Mesenteric fat pad (tissue), 1 donor: Measurements from ENCODE around the gene MALAT1. TPM values are rescaled to one million over a fixed set of nuclear protein-coding genes. Genes with fewer than 3 reads are reported as not detected.
A peak's percentile ranks its signal among the peaks of the same experiment; 100 is the strongest.

Experiments
- DNase-seq: peaks from one replicate; pipeline ENCODE4 v3.0.0-alpha.2; 2020; ENCODE audit warnings: low spot score
- total RNA-seq: library from RNA; stranded (reverse); fragmentation: NEBNext Ultra II Directional; extraction: Animal tissue kit (Norgen Biotek cat#: 25700); gene quantifications from one replicate; pipeline ENCODE4 v1.2.1, GENCODE V29; 2021
- donor health status: DM: yes; HTN: yes; CAD: no.

Gene MALAT1
- total RNA-seq, 1 donor from 2014 or later, result 11,495 TPM

DNA sequence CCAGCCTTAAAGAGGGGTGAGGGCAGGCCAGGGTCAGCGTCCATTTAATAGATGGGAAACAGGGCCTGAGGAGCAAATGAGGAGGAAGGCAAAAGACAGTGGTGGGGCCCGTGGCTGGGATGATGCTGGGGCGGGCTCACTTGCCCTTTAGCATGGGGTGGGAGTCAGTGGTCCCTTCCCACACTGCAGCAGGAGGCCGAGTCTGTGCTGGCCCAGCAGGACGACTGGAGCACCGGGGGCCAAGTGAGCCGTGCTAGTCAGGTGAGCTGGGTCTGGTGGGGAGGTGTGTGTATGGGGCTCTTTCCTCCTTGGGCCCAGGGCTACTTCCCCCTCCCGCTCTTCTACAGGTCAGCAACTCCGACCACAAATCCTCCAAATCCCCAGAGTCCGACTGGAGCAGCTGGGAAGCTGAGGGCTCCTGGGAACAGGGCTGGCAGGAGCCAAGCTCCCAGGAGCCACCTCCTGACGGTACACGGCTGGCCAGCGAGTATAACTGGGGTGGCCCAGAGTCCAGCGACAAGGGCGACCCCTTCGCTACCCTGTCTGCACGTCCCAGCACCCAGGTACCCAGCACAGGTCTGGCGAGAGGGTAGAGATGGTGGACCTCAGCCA, 38.9 kb downstream of the MALAT1 start:
- no peak for DNase-seq

DNA sequence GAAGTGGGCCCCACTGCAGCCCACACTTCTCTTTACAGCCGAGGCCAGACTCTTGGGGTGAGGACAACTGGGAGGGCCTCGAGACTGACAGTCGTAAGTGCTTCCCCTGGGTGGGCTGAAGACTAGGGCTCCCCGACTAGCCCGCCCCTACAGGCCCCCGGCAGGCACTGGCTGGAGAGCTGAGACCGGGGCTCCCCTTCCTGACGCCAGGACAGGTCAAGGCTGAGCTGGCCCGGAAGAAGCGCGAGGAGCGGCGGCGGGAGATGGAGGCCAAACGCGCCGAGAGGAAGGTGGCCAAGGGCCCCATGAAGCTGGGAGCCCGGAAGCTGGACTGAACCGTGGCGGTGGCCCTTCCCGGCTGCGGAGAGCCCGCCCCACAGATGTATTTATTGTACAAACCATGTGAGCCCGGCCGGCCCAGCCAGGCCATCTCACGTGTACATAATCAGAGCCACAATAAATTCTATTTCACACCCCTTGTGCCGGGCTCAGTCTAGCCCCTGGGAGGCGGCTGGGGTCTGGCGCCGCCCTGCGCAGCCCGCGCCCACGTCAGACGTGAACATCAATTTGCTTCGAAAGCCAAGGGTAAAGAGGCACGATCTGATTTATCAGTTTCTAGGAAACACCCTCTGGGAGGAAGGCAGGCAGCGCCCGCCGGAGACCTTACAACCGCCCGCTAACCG, 39.5 kb downstream of the MALAT1 start:
- no peak for DNase-seq

DNA sequence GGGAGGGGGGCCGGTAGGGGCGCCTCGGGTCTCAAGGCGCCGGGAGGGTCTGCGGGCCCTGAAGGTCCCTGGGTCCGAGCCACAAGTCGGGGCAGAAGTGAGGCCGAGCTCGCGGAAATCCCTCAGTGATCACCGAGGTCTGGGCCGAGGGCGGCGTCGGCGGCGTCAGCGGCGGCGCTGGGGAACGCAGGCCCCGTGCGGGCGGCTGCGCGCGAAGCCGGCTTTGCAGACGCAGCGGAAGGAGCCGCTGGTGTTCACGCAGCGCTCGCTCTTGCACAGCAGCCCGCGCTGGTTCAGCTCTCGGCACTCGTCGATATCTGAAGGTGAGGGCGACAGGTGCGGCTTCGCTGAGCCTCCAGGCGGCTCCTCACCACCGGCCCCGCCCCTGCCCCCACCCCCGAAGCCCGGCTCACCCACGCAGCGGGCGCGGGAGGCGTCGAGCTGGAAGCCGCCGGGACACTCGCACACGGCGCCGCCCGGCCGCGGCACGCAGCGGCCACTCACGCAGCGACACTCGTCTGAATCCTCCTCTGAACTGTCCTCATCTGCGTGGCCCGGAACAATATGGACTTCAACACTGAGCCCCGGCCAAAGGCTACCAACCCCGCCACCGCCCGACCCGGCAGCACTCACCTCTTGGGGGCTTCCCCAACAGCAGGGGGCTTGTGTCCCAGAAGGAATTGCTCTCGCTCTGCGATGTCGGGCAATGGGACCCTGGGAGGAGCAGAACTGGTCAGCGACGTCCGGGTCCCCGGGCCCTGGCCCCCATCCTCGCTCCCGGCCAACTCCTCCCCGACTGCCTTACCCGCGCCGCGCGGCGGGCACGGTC, 40.3 kb downstream of the MALAT1 start:
- DNase-seq, result no peak

DNA sequence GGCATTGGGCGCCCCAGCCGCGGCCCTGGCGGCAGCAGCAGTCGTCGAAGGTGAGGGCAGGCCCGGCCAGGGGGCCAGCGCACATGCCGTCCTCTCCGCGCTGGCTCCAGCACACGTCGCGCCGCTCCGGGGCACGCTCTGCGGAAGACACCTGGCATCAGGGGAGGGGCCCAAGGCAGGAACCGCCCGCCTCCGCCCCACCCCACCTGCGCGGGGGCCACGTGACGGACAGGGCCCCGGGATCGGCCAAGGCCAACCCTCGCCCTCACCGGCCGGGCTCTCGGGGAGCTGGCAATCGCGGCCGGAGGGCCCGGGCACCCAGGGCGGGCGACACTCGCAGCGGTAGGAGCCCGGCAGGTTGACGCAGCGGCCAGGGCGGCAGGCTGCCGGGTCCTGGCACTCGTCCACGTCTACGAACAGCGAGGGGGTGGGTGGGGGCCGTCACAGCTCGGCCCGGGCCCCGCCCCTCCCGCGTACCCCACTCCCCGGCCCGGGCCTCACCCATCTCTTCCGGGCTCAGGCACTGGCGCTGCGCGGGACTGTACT, 41.0 kb downstream of the MALAT1 start:
- no peak for DNase-seq

DNA sequence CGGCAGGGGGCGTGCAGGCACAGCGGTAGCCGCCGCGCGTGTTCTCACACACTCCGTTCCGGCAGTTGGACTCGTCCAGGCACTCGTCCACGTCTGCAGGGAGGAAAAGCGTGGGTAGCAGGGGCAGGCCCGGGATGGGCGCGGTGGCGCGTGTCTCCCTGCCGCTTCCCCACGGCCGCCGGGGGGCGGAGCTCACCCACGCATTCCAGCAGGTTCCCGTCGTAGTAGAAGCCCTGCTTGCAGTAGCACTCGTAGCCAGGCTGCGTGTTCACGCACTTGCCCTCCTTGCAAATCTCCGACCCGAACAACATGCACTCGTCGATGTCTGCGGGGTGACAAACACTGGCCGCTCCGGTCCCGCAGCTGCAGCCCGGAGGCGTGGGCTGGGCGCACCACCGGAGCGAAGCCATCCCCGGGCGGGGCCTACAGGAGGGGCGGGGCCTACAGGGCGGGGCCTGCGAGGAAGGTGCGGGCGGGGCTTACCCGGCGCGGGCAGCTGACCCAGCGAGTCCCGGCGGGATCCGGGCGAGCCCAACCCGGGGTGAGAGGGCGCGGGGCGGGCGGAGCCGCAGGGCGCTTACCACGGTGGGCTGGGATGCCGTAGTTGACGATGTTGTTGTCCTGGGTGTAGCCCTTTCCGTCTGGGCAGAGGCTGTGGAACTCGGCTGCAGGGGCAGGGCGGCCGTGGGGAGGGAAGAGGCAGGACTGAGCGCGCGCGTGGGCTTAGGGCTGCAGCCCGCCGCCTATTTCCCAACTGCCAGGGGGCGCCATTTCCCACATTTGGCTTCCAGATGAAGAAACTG, 41.6 kb downstream of the MALAT1 start:
- DNase-seq, result peak; percentile 98

DNA sequence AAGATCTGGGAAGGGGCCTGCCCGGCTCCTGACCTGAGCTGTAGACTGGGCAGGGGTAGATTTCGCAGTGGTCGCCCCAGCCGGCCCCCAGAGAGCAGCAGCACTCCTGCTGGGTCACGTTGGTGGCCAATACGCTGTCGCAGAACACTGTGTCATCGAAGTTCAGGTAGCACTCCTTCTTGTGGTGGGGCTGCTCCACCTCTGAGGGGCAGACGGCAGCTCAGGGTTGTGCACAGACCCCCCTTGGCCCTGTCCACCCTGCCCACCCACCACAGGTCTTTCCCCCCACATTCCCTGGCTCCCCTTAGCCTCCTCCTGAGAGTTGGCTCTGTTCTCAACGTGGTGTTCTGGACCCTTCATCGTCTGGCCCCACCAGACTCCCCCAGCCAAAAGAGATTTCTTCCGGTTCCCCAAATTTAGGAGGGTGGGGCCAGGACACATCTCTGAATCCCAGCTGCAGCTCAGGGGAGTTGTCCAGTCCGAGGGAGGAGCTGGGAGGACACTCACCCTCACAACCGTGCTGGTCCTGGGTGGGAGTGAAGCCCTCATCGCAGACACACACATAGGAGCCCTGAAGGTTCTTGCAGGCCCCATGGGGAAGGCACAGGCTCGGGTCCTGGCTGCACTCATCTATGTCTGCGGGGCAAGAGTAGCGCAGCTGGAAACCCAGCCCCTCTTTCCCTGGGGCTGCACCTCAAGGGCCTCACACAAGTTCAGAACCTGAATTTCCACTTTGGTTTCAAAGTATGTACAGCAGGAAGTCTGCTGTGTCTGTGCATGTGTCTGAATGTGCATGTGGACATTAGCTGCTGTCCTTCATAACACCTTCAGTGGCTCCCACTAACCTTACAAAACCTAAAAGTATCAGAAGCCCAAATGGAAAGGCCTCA, 42.5 kb downstream of the MALAT1 start:
- no peak for DNase-seq

DNA sequence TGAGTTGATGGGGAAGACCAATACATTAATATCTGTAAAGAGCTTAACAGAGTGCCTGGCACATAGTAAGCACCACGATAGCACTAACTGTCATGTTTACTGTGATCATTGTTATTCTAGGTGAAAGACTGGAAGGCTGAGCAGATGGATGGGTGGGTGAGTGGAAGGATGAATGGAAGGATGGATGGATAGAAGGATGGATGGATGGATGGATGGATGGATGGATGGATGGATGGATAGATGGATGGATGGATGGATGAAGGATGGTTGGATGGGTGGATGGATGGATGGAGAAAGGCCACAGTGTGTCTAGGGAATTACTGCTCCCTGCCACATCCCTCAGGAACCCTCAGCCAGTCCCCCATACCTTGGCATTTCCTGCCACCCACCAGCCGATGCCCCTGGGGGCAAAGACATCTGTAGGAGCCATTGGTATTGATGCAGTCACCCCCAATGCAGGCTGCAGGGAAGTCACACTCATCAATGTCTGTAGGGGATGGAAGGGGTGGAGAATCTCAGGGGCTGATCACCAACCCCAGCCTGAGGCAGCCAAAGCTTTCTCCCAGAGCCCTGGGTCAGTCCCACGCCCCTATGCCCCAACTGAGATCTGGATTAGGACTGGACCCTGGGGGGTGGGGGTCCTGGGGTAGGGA, 44.0 kb downstream of the MALAT1 start:
- no peak for DNase-seq

DNA sequence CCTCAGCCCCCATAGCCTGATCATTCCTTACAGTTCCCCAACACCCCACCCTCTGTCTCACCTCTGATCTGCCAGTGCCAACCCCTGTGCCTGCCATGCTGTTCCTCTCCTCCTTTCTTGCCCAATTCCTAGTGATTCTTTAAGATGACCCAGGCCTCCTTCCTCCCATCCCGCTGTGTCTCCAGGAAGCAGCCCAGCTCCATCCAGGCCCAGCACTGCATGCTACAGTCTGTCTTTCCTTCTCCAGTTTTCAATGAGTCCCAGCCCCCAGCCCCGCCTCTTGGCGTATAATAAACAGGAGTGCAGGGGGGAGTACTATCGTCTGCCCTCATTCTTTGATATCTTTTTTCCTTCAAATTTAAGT, 47.0 kb downstream of the MALAT1 start:
- DNase-seq, result no peak

DNA sequence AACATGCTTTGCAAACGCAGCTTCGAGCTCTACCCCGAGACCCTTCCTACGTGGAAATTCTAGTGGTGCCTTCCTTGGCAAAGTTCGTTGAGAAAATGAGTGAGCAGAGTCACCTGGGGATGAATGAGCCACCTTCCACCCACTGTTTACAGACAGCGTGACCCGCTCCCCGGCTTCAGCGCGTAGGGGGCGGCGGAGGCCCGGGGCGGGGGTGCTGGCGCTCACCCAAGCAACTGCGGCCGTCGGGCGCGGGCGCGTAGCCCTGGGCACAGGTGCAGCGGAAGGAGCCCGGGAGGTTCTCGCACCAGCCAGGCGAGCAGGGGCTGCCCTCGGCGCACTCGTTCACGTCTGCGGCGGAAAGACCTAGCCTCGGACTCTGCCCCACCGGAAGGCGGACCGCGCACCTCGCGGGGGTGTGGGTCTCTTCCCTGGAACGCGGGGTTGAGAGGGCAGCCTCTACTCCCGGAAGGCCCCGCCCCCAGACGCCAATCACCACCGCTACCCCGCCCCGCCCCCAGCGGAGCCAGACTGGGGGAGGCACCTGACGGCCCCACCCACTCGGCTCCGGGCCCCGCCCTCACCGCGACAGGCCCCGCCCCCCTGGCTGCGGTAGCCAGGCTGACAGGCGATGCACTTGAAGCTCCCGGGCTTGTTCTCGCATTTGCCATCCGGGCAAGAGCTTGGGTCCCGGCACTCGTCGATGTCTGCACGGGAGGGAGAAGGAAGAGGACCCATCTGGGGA, 47.5 kb downstream of the MALAT1 start:
- DNase-seq, result peak; percentile 96

DNA sequence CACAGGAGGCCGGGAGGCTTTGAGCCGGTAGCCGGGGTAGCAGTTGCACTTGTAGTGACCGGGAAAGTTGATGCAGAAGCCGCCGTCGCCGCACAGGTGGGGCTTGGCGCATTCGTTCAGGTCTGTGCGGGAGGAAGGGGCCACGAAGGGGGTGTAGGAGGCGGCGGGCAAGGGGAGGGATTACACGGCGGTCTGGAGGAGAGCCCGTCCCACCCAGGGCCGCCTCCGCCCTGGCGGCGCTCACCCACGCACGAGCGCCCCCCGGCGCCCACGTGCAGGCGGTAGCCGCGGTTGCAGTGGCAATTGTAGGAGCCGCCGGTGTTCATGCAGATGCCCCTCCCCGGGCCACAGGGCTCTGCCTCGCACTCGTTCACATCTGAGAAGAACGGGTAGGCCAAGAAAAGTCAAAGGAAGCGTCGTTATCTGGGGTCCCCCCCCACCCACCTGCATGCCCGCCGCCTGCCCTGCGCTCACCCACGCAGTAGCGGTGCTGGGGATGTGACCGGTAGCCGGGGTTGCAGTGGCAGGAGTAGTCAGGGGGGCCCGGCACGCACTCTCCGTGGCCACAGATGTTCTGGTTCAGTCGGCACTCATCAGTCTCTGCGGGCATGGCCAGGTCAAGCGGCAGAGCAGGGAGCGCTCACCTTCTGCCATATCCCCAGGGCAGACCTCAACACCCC, 48.7 kb downstream of the MALAT1 start:
- DNase-seq, result no peak

DNA sequence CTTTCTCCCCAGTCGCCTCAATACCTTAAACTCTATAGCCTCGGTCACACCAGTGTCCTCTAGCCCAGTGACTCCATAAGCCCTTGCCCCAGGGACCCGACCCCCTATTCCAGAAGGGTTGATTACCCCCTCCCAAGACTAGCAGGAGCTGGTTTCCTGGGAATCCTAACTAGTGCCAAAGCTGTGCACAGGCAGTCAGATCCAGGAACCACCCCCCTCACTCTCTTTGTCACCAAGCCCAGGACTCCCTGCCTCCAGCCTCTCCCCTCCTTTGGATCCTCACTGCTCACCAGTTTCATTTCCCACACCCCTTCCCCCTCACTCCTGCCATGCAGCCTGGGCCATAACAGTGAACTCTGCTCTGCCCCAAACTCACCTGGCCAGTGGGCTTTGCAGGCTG, 49.5 kb downstream of the MALAT1 start:
- no peak for DNase-seq

DNA sequence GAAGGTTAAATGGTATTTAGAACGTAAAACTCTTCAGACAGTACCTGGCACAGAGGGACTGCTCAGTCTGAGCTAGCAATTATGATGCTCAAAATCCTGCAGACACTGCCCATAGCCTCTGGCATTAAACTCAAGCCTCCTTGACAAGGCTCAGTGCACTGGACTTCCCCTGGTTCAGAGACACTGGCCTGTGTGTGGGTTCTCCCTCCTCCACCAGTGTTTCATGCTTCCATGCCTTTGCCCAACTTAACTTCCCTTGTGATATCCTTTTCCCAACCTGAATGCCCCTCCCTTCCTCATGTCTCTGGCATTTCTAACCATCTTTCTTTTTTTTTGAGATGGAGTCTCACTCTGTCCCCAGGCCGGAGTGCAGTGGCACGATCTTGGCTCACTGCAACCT, 50.3 kb downstream of the MALAT1 start:
- no peak for DNase-seq

DNA sequence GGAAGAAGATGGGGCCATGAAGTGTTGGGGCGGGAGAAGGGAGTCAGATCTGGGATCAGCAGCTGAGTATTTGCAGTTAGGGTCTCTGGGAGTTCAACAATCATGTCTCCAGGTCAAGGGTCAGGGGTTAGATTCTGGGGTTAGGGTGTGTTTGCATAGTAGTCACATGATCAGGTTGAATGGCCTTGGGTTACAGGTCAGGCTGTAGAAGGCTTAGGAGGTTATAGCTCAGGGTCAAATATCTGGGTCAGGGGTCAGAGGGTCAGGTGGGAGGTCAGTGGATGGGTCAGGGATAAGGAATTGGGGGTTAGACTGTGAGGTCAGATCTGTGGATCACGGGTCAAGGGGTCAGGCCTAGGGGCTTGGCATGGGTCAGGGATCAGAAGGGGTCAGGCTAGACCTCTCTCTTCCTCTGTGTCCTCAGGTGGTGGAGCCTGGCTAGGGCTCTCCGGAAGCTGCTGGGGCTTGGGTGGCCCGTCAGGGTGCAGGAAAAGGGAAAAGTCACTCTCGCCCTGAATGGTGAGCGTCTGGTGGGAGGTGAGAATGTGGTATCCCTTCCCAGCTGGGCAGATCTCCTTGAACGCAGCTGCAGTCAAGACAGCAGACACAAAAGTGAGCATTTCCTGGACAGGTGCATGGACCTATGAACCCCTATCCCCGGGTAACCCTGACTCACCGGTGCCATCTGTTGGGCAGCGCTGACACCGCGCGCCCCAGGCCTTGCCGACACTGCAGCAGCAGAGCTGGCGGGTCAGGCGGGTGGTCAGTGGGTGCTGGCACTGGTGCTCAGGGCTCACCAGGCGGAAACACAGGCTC, 52.9 kb downstream of the MALAT1 start:
- no peak for DNase-seq

DNA sequence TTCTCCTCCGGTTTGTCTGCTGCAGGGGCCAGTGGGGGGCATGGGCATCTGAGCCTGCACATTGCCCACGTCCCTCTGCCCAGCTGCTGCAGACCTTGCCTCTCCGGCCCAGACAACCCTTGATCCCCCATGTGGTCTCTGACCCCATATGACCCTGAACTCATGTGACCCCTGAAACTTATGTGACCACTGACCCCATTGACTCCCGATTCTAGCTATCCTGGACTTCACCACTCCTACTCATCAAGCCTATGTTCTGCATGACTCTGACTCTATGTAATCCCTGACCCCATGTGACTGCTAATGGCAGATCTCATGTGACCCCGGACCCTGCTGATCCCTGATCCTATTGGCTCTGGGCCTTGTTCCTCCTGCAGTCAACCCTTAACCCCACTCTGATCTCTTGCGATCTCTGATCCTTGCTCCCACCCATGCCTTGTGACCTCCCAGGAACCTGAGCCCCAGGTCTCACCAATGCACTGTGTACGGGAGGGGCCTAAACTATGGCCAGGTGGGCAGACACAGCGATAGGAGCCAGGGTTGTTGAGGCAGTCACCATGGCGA, 53.6 kb downstream of the MALAT1 start:
- no peak for DNase-seq

DNA sequence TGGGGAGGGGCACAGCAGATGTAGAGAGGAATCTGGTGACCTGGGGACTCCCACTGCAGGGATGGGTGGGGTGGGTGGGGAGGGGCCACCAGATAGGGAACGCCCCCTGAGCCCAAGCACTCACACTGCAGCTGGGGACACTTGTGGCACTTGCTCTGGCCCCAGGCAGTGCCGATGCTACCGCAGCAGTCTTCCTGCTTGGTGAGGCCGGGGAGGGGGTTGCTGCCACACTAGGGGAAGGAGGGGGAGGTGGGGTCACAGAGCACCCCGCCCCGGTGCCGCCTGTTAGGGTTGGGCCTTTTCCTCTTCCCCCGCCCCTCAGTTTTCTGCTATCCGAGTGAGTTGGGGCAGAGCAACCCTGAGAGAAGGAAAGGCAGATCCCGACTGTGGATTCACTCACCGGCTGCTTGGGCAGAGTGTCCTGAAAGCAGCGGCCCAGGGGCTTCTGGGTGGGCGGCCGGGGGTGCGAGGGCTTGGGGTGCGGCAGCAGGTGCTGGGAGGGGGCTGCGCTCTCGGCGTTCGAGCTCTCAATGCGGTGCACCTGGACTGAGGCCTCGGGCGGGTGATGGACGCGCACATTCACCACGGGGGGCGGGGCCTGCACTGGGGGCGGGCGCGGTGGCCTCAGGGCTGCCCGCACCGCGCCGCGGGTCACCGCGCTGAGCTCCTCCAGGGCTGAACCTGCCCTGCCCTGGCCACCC, 54.6 kb downstream of the MALAT1 start:
- DNase-seq, result no peak

DNA sequence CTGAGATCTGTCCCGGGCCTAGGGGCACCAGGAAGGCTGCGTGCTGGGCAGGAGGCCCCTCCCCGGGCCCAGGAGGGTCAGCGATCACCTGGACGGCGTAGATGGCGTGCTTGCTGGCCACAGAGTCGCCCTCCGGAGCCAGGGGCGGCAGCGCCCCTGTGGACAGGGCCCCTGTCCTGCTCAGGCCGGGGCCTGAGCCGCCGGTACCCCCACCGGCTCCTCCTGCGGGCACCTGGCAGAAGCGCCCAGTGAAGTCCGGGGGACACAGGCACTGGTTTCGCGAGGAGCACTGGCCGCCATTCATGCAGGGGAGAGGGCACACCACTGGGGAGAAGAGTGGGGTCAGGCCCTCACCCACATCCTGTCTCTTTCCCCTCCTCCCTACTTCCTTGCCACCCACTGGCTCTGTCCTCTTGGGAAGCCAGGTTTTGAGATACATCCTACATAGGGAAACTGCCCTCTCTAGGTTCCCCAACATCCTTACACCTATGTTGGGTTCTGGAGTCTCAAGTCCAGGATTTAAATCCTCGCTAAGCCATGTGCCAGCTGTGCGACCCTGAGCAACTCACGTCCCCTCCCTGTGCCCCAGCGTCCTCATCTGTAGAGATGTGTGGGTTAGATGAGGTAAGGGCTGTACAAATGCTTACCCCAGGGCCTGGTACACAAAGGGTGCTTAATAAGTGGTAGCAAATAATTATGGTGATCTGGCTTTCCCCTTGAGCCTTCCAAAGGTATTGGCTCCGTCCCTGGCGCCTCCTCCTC, 55.4 kb downstream of the MALAT1 start:
- DNase-seq, result no peak
